Adipose tissue (tissue), 3 donors: ENCODE measurements around the gene RNASE8. TPM values are rescaled to one million over a fixed set of nuclear protein-coding genes. Genes with fewer than 3 reads are reported as not detected.

Source experiments
- H3K27ac ChIP-seq: one replicate; pipeline ENCODE4 v1.5.1; 2013; ENCODE audit warnings: low read depth, low read length
- WGBS, 3 donors: extraction: QIAGEN DNeasy Blood & Tissue Kit; methylation state at CpG; one replicate each; pipeline ENCODE4 v1.1.7; 2013; 5-methylcytosine and 5-hydroxymethylcytosine counted together
- polyA plus RNA-seq, 3 donors: library from polyadenylated mRNA; stranded (reverse); fragments of 200-250 nt; gene quantifications; one replicate each; pipeline ENCODE4 v1.2.3, GENCODE V29; 2013
- donor health status: healthy with polysubstance abuse.
- donor health status: Bipolar disorder and iron deficiency.
- donor health status: healthy.

RNASE8 gene
- polyA plus RNA-seq, 3 donors = not detected

DNA sequence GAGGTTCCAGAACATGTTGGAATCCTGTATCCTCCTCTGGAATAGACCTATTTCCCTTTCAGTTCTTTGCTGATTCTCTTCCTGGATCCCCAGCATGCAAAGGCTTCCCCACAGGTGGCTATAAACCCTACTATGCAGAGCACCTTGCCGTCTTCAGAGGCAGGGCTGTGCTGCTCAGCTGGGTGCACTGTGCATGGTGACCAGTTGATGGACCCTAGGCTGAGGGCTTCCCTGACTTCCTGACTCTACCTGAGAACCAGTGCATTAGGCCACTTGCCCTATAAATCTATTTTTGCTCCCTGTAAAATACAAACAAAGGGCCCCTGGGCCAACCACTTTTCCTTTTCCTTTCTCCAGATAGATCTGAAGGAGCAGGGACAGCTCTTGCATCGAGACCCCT is 26.8 kb downstream of the RNASE8 start:
- WGBS, 3 donors = 81 to 89% (median 82%) methylated on average over 2 of the region's 2 CpGs
- no peak overlapping the region for H3K27ac ChIP-seq

DNA sequence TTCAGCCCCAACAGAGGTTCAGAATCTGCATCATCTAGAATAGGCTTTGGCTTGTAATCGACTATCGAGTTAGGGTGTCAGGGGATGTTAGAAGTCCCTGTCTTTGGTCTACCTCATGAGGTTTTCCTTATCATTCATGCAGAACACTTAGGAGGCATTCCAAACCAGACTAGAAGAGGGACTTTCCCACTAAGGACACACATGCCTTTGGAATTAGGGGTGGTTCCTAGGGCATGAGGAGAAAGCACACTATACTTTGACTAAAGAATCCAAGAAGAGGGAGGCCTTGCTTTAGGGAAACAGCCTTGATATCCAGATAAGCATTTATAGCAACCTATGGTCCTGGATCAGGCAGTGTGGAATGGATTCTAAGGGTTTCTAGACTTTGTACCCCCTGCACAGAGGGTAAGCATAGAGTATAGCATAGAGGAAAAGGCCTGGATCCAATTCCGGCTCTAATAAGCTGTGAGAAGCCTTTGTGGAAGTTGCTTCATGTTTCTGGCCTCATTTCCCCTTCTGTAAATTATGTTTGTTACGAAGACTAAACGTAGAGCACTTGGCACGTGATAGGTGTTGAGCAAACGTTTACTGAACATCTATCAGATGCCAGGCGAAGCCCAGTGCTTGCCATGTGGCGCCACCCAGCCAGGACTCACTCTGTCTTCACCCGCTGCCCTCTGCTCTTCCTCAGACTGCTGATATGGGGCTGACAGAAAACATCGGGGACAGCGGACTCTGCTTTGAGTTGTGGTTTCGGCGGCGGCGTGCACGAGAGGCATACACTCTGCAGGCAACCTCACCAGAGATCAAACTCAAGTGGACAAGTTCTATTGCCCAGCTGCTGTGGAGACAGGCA is 27.6 kb downstream of the RNASE8 start:
- no peak overlapping the region for H3K27ac ChIP-seq
- WGBS, 3 donors = 62 to 73% (median 69%) methylated on average over 17 of the region's 17 CpGs

DNA sequence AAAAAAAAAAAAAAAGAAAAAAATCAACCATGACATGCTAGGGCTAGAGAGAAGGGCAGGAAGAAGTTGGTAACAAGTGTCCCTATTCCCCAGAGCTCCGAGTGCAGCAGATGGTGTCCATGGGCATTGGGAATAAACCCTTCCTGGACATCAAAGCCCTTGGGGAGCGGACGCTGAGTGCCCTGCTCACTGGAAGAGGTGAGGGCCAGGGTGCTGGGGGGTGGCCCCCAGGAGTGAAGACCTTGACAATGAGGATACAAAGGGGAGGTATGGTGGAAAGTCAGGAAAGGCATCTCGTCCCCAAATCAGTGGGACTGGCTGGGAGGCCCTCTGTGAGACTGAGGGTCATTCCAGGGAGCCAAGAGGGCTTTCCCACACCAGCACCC is 29.3 kb downstream of the RNASE8 start:
- no peak overlapping the region for H3K27ac ChIP-seq
- 92 to 94% (median 92%) methylated on average over 4 of the region's 4 CpGs for WGBS, 3 donors

DNA sequence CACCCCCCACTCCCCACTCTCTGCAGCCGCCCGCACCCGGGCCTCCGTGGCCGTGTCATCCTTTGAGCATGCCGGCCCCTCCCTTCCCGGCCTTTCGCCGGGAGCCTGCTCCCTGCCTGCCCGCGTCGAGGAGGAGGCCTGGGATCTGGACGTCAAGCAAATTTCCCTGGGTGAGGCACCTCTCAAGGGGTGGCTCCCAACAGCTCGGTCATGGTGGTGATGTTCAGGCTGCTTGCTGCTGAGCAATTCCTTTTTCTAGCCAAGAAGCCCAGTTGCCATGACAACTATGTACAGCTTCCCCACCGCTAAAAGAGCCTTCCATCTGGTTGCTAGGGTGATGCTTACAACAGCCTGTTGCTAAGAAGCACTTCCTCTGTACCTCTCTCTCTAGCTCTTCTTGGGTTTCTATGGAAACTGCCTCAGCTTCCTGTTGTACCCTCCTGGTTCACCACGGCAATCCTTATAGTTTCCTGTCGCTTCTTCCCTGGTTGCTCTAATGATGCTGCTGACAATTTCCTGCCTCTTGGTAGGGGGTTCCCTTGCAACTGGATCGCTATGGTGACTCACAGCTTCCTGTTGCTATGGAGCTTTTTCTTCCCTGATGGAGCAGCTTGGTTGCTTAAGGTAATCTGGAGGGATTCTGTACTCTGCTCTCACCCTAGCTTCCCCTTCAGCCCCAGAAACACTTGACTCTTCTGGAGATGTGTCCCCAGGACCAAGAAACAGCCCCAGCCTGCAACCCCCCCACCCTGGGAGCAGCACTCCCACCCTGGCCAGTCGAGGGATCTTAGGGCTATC is 29.9 kb downstream of the RNASE8 start:
- H3K27ac ChIP-seq = no peak overlapping the region
- WGBS, 3 donors = 46 to 50% (median 50%) methylated on average over 14 to 19 of the region's 19 CpGs

DNA sequence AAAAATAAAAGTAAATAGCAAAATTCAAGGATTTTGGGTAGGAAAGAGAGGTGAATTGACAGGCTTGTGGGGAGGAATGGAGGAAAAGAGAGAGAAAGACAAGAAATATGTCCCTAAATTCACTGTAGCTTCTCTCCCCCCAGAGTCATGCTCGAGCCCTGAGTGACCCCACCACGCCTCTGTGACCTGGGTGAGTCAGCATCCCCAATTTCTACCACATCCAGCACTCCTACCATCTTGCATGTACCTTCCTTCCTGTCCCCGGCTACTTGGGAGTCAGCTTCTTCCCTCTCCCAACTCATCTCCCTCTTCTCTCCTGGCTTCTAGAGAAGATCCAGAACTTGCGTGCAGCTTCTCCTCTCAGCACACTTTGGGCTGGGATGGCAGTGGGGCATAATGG is 31.1 kb downstream of the RNASE8 start:
- no peak overlapping the region for H3K27ac ChIP-seq
- WGBS, 3 donors = 72 to 85% (median 76%) methylated on average over 4 of the region's 4 CpGs

DNA sequence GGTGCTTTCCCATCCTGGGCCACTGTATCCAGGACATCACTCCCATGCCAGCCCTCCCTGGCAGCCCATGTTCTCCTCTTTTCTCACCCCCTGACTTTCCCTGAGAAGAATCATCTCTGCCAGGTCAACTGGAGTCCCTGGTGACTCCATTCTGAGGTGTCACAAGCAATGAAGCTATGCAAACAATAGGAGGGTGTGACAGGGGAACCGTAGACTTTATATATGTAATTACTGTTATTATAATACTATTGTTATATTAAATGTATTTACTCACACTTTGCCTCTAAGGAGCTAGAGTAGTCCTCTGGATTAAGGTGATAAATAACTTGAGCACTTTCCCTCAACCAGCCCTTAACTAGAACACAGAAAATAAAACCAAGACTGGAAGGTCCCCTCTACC is 31.6 kb downstream of the RNASE8 start:
- no peak overlapping the region for H3K27ac ChIP-seq
- WGBS, 3 donors = 55 to 69% (median 57%) methylated on average over 1 of the region's 1 CpG

DNA sequence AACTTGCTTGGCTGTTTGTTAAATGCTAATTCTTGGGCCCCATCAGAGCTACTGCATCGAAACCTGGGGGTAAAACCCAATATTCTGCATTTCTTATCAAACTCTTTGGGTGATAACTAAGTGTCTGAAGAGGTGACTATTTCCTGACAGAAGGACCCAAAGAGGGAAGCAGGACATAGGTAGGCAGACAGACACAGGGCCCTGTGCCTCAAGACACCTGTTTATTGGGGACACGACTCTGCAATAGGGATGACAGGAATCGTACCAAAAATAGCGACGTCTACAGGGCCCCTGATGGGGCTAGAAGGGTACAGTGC is 32.2 kb downstream of the RNASE8 start:
- H3K27ac ChIP-seq = no peak overlapping the region

DNA sequence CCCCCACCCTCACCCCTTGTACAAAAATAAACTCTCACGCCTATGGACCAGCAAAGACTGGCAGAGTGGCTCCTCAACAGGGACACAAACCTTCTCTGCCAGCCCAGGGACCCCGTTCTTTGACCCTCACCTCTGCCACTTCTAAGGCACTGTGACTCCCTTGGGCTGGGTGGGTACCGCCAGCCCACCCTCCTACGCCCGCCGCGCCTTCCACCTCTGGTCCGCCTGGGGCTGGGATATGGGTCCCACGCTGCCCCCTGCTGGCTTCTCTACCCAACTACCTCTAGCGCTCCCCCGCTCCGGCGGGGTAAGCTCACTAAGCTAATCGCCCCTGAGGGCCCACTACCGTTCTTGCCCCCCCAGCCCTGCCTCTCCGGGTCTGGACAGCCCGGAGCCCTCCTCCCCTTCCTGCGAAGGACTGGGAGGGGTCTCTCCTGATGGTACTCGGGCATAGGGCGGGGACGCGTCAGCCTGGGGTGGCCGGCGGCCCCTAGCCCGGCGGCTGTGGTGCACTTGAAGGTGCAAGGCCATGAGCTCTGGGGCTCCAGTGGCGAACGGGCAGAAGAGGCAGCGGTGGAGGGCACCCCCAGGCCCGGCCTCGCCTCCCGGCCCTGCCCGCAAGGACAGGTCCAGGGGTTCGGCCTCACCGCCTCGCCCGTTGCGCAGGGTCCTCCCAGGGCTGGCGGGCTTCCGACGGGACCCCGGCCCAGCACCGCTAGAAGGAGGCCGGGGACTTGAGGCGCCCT is 32.7 kb downstream of the RNASE8 start:
- 84 to 94% (median 93%) methylated on average over 40 to 45 of the region's 45 CpGs for WGBS, 3 donors
- H3K27ac ChIP-seq = no peak overlapping the region

More for the DNA sequence above, 32.2 kb downstream of the RNASE8 start:
- WGBS, 3 donors = 74 to 90% (median 89%) methylated on average over 5 of the region's 5 CpGs

DNA sequence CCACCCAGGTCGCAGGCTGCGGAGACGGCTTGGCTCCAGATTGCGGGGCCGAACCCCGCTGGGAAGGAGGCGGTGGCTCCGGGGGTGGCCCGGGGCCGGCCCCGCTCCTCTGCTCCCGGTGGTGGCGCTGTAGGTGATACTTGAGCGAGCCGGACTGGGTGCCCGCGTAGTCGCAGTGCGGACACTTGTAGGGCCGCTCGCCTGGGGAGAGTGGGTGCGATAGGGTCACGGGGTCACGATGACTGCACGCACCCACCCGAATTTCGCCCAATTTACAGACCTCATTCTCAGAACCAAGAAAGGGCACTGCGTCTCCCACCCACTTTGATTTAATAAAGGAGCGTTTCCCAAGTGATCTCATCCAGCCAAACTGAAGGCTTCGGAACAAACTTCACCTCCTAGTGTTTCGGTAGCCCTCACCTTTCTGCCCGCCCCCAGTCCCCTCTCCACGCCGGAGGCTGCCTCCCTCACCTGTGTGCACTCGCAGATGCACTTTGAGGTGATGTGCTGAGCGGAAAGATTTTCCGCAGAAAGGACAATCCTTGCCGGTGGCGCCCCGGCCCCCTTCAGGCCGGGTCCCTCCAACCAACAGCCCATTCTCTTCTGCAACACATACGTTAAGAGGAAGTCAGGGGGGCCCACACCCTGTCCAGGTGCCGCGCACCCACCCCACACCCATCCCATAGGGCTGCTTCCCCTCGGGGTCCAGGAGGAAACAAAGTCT is 33.5 kb downstream of the RNASE8 start:
- no peak overlapping the region for H3K27ac ChIP-seq
- WGBS, 3 donors = 92 to 93% (median 92%) methylated on average over 39 to 45 of the region's 45 CpGs

DNA sequence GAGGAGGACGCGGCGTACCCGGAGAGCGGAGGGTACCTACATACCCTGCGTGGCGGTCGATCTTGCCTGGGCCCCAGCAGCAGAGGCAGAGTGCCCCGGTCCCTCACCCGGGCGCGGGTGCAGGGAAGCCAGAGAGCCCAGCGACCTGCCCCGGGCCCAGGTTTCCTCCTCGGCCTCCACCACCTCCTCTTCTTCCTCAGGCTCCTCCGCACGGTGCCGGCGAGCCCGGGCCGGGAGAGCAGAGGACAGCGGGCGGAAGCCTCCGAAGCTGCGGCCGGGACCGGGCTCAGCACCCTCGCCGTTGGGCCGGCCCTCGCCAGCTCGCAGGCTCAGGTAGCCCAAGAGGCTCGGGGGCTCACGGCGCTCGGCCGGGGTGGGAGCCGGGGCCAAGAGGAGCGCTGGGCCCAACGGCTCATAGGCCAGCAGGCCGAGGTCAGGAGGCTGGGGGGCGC is 34.2 kb downstream of the RNASE8 start:
- no peak overlapping the region for H3K27ac ChIP-seq
- WGBS, 3 donors = 89 to 95% (median 94%) methylated on average over 31 to 42 of the region's 42 CpGs

DNA sequence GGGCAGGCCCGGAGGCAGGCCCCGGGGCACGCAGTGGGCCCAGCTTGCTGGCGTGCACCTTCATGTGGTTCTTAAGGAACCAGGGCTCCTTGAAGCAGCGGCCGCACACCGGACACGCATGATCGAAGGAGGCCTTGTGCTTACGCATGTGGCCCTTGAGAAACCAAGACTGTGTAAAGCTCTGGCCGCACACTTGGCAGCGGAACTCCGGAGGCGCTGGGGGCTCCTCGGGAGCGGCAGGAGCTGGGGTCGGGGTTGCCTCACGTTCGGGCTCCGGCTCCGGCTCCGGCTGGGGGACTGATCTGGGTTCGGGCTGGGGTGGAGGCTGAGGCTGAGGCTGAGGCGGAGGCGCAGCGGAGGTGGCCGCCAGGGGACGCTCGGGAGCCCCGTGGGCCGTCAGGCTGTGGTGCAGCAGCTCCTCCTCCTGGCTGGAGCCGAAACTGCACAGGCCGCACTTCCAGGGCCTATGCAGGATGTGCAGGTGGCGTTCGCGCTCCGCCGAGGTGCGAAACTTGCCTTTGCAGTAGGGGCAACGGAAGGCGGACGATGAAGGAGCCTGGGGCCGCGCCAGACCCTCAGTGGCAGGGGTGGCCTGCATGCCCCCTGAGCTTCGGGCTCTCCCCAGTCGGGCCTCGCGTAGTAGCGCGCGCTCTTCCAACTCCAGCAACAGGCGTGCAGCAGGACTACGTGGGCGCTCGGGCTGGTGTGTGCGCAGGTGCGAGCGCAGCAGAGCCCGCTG is 34.8 kb downstream of the RNASE8 start:
- WGBS, 3 donors = 37 to 57% (median 43%) methylated on average over 38 to 59 of the region's 59 CpGs
- H3K27ac ChIP-seq = no peak overlapping the region

DNA sequence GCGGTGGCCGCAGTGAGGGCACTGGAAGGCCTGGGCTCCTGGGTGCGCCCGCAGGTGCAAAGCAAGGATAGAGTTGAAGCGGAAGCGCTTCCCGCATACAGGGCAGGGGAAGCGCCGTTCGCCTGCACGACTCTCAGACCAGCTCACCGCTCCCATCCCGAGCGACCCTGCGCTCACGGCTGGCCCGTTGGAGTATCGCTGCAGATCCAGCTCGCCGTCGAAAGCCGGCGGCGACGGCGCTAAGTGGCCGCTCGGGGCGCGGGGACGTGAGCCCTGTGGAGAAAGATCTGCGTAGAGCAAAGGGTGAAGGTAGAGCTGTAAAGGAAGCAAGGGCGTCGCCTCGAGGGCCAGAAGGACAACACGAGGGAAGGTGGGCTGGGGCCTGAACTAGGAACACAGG is 35.4 kb downstream of the RNASE8 start:
- 83 to 84% (median 83%) methylated on average over 36 of the region's 36 CpGs for WGBS, 3 donors
- no peak overlapping the region for H3K27ac ChIP-seq

DNA sequence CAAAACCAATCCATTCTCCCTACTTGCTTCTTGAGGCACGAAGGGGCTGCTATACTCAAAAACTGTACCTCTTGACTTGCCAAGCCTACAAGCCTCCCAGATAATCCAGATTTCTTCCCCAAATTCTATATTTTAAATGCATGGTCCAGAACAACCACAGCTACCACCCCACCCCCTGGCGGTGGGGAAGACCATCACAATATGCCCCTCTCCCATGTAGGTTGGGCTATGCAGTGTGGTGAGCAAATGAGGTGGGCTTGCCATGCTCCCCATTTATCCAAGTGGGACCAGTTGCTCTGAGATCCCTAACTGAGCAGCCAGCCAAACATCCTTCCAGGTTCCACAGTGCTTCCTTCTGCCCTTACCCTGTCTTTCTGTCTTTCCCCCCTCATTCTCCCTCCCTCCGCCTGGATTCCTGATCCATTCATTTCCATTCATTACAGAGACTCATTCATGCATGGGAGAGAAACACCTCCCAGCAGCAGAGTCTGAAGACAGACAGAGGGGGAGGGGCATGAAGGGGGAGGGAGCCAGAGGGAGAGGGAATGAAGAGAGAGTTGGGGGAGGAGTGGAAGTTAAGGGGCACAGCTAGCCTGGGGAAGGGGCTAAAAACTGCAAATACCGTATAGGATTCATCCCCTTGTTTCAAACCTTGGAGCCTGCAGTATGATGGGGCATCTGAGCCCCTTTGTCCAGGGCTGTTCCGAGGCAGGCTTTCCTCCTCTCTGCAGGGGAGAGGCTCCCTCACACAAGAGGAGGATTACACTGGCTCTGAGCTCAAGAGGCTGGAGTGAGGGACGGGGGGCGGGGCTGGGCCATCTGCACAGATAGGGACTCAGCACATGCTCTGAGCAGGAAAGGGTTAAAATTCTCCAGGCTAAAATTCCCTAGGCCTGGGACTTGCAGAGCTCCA is 36.4 kb downstream of the RNASE8 start:
- no peak overlapping the region for H3K27ac ChIP-seq
- 60 to 67% (median 65%) methylated on average over 7 of the region's 7 CpGs for WGBS, 3 donors

DNA sequence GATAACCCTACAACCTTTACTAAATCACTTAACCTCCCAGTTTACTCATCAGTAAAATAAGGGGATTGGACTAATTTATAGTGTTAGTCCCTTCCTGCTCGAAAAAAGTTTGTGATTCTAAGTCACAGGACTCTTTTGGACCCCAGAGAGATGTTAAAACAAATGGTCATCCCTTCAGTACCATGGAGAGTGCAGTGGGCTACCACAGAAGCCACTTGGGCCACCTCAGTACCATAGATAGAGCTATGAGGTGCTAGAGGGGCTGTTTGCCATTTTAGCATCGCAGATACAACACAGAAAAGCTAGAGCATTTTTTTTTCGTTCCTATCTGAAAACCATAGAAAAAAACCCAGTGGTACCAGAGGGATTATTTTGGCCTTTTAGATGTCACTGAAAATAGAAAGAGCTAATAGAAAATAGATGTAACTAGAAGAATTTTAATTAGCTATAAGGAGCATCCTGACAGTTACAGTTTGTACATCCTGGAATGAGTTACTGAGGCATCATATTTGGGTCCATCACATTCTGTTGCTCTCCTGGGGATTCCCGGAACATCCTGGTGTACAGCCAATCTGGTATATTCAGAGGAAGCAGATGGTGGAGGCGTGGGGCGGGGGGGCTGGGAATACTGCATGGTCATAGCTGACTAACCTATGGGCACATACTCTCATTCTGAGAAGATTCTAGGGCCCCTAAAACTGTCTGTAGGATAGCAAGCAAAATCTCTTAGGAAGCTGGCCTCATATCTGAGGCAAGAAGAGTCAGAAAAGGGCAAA is 38.0 kb downstream of the RNASE8 start:
- WGBS, 3 donors = 55 to 66% (median 56%) methylated on average over 6 of the region's 6 CpGs
- H3K27ac ChIP-seq = no peak overlapping the region

DNA sequence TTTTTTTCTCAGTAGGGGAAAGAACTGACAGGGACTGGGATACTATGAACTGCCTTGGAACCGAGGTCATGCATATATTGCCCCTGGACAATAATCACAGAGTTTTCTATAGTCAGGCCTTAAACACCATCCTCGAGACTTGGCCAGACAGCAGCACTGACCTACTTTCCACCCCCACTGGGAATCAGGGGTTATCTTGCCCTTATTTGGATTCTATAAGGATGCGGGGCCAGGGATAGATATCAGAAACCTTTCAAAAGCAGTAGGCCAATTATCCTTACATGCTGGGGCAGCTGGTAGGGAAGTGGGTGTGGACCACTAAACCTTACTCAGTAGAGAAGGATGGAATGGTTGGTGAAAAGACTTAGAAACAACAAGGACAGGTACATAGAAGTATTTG is 38.8 kb downstream of the RNASE8 start:
- 64 to 74% (median 72%) methylated on average over 3 of the region's 3 CpGs for WGBS, 3 donors
- no peak overlapping the region for H3K27ac ChIP-seq

DNA sequence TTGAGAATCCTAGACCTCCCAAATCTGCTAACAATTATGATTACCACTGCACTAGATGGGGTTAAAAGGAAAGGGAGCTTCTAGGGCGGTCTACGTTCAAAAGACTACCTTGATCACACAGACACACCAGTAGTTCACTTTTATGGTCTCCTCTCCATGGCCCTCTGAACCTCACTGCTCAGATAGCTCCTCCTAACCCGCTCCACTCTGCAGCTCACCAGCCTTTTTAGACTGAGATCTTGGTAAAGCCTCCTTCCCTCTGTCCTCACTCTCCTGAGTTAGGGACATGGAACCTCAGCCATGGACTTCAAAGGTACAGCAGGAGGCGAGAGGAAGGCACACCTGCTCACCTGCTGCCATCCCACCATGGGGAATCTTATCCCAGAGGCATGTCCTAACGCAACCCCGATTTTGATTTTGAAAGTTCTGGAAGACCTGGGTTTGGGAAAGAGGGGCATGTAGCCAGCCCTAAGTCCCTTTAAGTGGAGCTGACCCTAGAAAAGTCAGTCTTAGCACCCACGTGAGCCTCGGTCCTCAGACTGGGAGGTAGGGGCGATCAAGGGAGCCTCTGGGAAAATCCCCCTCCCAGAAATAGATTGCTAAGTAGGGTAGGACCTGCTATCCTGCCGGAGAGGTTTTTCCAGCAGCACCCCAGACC is 39.5 kb downstream of the RNASE8 start:
- 34 to 67% (median 61%) methylated on average over 10 of the region's 10 CpGs for WGBS, 3 donors
- H3K27ac ChIP-seq = no peak overlapping the region
